ENCODE measurements around the gene SOX1. TPM values are rescaled to one million over a fixed set of nuclear protein-coding genes. Genes with fewer than 3 reads are reported as not detected.

Gene SOX1
- polyA plus RNA-seq, 2 of the 4 experiments (the other 2 are of a cell fraction), result not detected

- Histone ChIP-seq H3K27ac (no peak overlapping the region), H3K4me3 (no peak overlapping the region), H3K9me3 (no peaks in the 10 kb centered on the region), H3K4me1 (no peaks in the 10 kb centered on the region), H3K4me2 (no peak overlapping the region)
- ATAC-seq (no peak), FAIRE-seq (no peak), DNase-seq (ENCODE audit: low read depth in 1 of 2, low spot score in 1 of 2) (no peak)
- TF ChIP-seq EHF (CRISPR knock-in tag; IDR thresholded peaks at IDR 0.05) (no peak), NPAS2 (CRISPR knock-in tag; IDR thresholded peaks at IDR 0.05; ENCODE audit: borderline replicate concordance) (no peak), HOXB13 (CRISPR knock-in tag; IDR thresholded peaks at IDR 0.05; ENCODE audit: low read depth) (no peak)
- CTCF ChIA-PET, result interaction anchor here (0.6 kb wide), 1 partner anchor 621 kb away, joined by 3 read pairs; no protein-coding TSS in a partner anchor
- POLR2A ChIA-PET, result no interaction called here
- 60% methylated on average over 33 of the region's 50 CpGs for WGBS (ENCODE audit: missing lambda C conversion rate)
These were observed 11.7 kb upstream of the SOX1 start for GRCh38 chr13:112055036-112055914.

GRCh38 chr13:112055915-112056269 lies 11.1 kb upstream of the SOX1 start:
- H3K4me3 ChIP-seq, result no peak overlapping the region
- H3K27ac ChIP-seq, result no peak overlapping the region
- no peak overlapping the region for H3K4me2 ChIP-seq
- WGBS (ENCODE audit: missing lambda C conversion rate), result 56% methylated on average over 9 of the region's 32 CpGs
- FAIRE-seq (no peak), ATAC-seq (no peak), DNase-seq (ENCODE audit: low read depth in 1 of 2, low spot score in 1 of 2) (no peak)
- ChIA-PET POLR2A (no interaction called here), CTCF (interaction anchor here (0.6 kb wide), 1 partner anchor 621 kb away, joined by 3 read pairs; no protein-coding TSS in a partner anchor)
- TF ChIP-seq MAZ (IDR thresholded peaks at IDR 0.05; ENCODE audit: borderline replicate concordance, low read depth, low read length) (no peak), SMC3 (IDR thresholded peaks at IDR 0.05) (no peak), RNF2 (IDR thresholded peaks at IDR 0.05; ENCODE audit: borderline replicate concordance, low read depth) (no peak), HOXB13 (CRISPR knock-in tag; IDR thresholded peaks at IDR 0.05; ENCODE audit: low read depth) (no peak), ATOH8 (CRISPR knock-in tag; IDR thresholded peaks at IDR 0.05; ENCODE audit: low read depth) (no peak), USF2 (IDR thresholded peaks at IDR 0.05) (no peak), FOSB (CRISPR knock-in tag; IDR thresholded peaks at IDR 0.05) (no peak), EHMT2 (IDR thresholded peaks at IDR 0.05; ENCODE audit: low read depth) (no peak)
- no peaks in the 10 kb centered on the region for H3K9me3 ChIP-seq
- no peaks in the 10 kb centered on the region for H3K4me1 ChIP-seq

- no peaks in the 10 kb centered on the region for H3K9me3 ChIP-seq
- no peak overlapping the region for H3K27ac ChIP-seq
- no peak for ATAC-seq
- TF ChIP-seq HDAC2 (IDR thresholded peaks at IDR 0.05), result no peak
- TF ChIP-seq FOSB (CRISPR knock-in tag; IDR thresholded peaks at IDR 0.05), result no peak
- TF ChIP-seq REST (IDR thresholded peaks at IDR 0.05), result no peak
- TF ChIP-seq ELK1 (IDR thresholded peaks at IDR 0.05; ENCODE audit: low read depth, low read length), result no peak
- TF ChIP-seq GATA3 (IDR thresholded peaks at IDR 0.05; ENCODE audit: borderline replicate concordance), result no peak
- no peak for TF ChIP-seq HOXB5 (CRISPR knock-in tag; IDR thresholded peaks at IDR 0.05)
- no peak for TF ChIP-seq TFCP2L1 (CRISPR knock-in tag; IDR thresholded peaks at IDR 0.05)
- no peak for TF ChIP-seq MAX (IDR thresholded peaks at IDR 0.05)
- no peak for TF ChIP-seq RARB (CRISPR knock-in tag; IDR thresholded peaks at IDR 0.05)
- TF ChIP-seq ZFP36 (IDR thresholded peaks at IDR 0.05; ENCODE audit: borderline replicate concordance, partially characterized antibody), result no peak
- no peak for TF ChIP-seq CEBPB (IDR thresholded peaks at IDR 0.05)
- TF ChIP-seq ESRRA (IDR thresholded peaks at IDR 0.05; ENCODE audit: borderline replicate concordance, low read length), result no peak
- no peak for TF ChIP-seq MYC (IDR thresholded peaks at IDR 0.05; ENCODE audit: borderline replicate concordance, low read length)
- no peak for TF ChIP-seq HES2 (IDR thresholded peaks at IDR 0.05)
- no peak for TF ChIP-seq HOXA7 (CRISPR knock-in tag; IDR thresholded peaks at IDR 0.05)
- DNase-seq (ENCODE audit: low read depth in 1 of 2, low spot score in 1 of 2), result no peak
- FAIRE-seq, result no peak
- no peak overlapping the region for H3K4me3 ChIP-seq
- no peak overlapping the region for H3K4me2 ChIP-seq
- ChIA-PET POLR2A (no interaction called here), CTCF (interaction anchor here (0.6 kb wide), 1 partner anchor 10 kb away, joined by 4 read pairs; no protein-coding TSS in a partner anchor)
- H3K4me1 ChIP-seq, result no peaks in the 10 kb centered on the region
- 43% methylated on average over 14 of the region's 32 CpGs for WGBS (ENCODE audit: missing lambda C conversion rate)
These were observed 10.6 kb upstream of the SOX1 start for GRCh38 chr13:112056284-112056727.
